HG02938 (cell line): ENCODE results near the gene ISLR.

Source experiments
- ATAC-seq: cut with Tn5 transposase; IDR thresholded peaks from one replicate; pipeline ENCODE4 v1.9.1; 2021; ENCODE audit warnings: mild to moderate bottlenecking, moderate library complexity; ENCODE audit not compliant: unreplicated experiment

ISLR gene

GRCh38 chr15:74173380-74174218 is at the start of gene ISLR:
TSS of gene ISLR (plus strand) at chr15:74173710. CDS start at chr15:74174859, 1,149 bp downstream.
- ATAC-seq = no peak

GRCh38 chr15:74124196-74124595 is 49.3 kb upstream of the ISLR start:
- ATAC-seq = no peak

GRCh38 chr15:74124759-74125158 is 48.8 kb upstream of the ISLR start:
- no peak for ATAC-seq

- ATAC-seq = no peak
These were observed 46.1 kb upstream of the ISLR start for GRCh38 chr15:74127255-74127953.

- no peak for ATAC-seq
These were observed 45.3 kb upstream of the ISLR start for GRCh38 chr15:74127954-74128784.

- no peak for ATAC-seq
These were observed 44.5 kb upstream of the ISLR start for GRCh38 chr15:74128785-74129585.

- no peak for ATAC-seq
These were observed 43.8 kb upstream of the ISLR start for GRCh38 chr15:74129586-74130154.

- no peak for ATAC-seq
These were observed 43.2 kb upstream of the ISLR start, which contains the start of gene ISLR2 for GRCh38 chr15:74130155-74130848. TSS of gene ISLR2 (plus strand) at chr15:74130586. CDS start at chr15:74132755, 2,169 bp downstream.

- no peak for ATAC-seq
These were observed 42.5 kb upstream of the ISLR start for GRCh38 chr15:74130849-74131627.

- ATAC-seq = no peak
These were observed 41.7 kb upstream of the ISLR start for GRCh38 chr15:74131628-74132413.

GRCh38 chr15:74132681-74133651 is 40.5 kb upstream of the ISLR start:
- ATAC-seq = no peak

- ATAC-seq = no peak
These were observed 39.7 kb upstream of the ISLR start for GRCh38 chr15:74133694-74134386.

- ATAC-seq = no peak
These were observed 39.0 kb upstream of the ISLR start for GRCh38 chr15:74134387-74135027.

- ATAC-seq = no peak
These were observed 38.4 kb upstream of the ISLR start for GRCh38 chr15:74135041-74135565.

- ATAC-seq = no peak
These were observed 37.0 kb upstream of the ISLR start for GRCh38 chr15:74136540-74136813.
